ENCODE results near the gene IL4R.

DNA sequence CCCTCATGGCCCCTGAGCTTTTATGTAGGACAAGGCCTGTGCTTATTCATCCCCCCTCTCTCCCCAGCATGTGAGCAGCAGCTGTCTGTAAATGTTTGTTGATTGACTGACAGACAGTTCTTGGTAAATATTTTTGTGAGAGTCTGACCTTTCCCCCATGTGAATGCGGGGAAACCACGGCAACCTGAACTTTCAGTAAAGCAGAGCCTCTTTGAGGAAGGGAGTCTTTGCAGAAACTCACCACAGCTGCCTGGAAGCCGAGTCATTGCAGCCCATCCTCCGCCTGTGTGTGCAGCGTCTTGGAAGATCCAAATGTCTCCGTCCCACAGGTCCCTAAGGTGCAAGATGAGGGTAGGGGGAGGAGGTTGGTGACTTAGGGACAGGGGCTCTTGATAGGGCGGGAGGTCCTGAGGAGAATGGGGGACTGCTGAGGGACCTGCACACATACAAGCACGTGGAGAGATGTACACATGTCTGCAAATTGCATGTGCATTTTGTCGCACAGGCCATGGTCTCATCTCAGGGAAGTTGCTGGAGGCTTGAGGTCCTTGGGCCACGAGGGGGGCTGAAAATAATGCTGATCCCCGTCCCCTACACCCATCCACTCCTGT, 65.2 kb downstream of the IL4R start:
- TF ChIP-seq, protein P1, sequence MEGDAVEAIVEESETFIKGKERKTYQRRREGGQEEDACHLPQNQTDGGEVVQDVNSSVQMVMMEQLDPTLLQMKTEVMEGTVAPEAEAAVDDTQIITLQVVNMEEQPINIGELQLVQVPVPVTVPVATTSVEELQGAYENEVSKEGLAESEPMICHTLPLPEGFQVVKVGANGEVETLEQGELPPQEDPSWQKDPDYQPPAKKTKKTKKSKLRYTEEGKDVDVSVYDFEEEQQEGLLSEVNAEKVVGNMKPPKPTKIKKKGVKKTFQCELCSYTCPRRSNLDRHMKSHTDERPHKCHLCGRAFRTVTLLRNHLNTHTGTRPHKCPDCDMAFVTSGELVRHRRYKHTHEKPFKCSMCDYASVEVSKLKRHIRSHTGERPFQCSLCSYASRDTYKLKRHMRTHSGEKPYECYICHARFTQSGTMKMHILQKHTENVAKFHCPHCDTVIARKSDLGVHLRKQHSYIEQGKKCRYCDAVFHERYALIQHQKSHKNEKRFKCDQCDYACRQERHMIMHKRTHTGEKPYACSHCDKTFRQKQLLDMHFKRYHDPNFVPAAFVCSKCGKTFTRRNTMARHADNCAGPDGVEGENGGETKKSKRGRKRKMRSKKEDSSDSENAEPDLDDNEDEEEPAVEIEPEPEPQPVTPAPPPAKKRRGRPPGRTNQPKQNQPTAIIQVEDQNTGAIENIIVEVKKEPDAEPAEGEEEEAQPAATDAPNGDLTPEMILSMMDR (IDR thresholded peaks at IDR 0.05; ENCODE audit: low read depth, low read length, missing input control) = no peak
- TF ChIP-seq ZBTB33 (IDR thresholded peaks at IDR 0.05) = no peak
- no peak for TF ChIP-seq GABPA (IDR thresholded peaks at IDR 0.05 in 1 of 2, conservative IDR thresholded peaks at IDR 0.05 in 1 of 2)
- no peak for TF ChIP-seq REST (IDR thresholded peaks at IDR 0.05)
- no peak for TF ChIP-seq FOXA1 (IDR thresholded peaks at IDR 0.05)
- no peak for TF ChIP-seq RXRA (IDR thresholded peaks at IDR 0.05)
